Measurements from ENCODE around the gene ATR. TPM values are rescaled to one million over a fixed set of nuclear protein-coding genes. Genes with fewer than 3 reads are reported as not detected.
A peak's percentile ranks its signal among the peaks of the same experiment; 100 is the strongest.
"Not testable (repeated sequence)": the region's sequence is repeated elsewhere in the genome, so short reads cannot be mapped to it uniquely, and the experiment has no call there.

The ATR gene
- total RNA-seq, 1 donor, result 37.6 TPM

DNA sequence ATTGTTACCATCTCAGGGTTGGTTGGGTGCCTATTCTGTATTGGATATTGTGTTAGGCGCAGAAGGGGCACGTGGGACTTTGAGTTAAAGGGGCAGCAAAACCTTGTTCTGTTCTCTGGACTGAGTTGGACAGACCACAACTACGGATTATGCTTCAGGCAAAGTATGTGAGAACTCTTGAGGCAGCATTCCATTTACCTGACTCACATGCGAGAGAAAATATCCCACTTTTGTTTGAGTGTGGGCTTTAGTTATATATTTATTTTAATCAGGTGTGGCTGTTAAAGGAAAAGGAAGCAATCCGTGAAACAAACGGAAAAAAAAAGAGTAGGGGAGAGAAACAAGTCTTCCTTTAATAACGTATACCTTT is 17.0 kb upstream of the ATR start:
- peak overlapping the region; percentile 89 for H3K4me3 ChIP-seq (ENCODE audit: low read depth, low read length)
- peak; percentile 77 for DNase-seq (ENCODE audit: low read depth)
- TF ChIP-seq, protein P1, sequence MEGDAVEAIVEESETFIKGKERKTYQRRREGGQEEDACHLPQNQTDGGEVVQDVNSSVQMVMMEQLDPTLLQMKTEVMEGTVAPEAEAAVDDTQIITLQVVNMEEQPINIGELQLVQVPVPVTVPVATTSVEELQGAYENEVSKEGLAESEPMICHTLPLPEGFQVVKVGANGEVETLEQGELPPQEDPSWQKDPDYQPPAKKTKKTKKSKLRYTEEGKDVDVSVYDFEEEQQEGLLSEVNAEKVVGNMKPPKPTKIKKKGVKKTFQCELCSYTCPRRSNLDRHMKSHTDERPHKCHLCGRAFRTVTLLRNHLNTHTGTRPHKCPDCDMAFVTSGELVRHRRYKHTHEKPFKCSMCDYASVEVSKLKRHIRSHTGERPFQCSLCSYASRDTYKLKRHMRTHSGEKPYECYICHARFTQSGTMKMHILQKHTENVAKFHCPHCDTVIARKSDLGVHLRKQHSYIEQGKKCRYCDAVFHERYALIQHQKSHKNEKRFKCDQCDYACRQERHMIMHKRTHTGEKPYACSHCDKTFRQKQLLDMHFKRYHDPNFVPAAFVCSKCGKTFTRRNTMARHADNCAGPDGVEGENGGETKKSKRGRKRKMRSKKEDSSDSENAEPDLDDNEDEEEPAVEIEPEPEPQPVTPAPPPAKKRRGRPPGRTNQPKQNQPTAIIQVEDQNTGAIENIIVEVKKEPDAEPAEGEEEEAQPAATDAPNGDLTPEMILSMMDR (IDR thresholded peaks at IDR 0.05; ENCODE audit: insufficient read depth, low read length), result no peak

DNA sequence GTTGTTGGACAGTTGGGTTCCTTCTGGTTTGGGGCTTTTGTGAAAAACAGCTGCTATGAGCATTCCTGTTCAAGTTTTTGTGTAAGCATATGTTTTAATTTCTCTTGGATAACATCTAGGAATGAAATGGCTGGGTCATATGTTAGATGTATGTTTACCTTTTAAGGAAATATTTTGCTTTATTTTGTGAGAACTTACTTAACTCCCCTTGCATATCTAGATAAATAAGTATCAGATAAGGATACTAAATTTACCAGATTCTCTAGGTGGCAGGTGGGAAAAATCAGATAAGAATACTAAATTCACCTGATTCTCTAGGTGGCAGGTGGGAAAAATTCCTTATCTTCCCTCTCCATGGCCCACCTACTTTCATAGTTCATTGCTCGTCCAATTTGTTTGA is 16.6 kb upstream of the ATR start:
- TF ChIP-seq, protein P1 (IDR thresholded peaks at IDR 0.05; ENCODE audit: insufficient read depth, low read length), result no peak
- DNase-seq (ENCODE audit: low read depth), result no peak

DNA sequence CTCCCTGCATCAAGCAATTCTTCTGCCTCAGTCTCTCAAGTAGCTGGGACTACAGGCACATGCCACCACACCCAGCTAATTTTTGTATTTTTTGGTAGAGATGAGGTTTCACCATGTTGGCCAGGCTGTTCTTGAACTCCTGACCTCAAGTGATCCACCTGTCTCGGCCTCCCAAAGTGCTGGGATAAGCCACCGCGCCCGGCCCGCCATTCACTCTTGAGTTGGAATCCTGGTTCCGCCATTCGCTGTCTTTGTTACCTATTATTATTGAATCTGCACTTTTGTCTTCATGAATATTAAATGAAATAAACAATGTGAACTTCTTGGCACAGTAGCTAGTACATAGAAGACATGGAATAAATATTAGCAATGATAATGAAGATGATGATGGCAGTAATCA is 13.7 kb upstream of the ATR start:
- DNase-seq (ENCODE audit: low read depth); H3K4me3 ChIP-seq (ENCODE audit: low read depth, low read length): not testable (repeated sequence)

More for the DNA sequence above, 16.6 kb upstream of the ATR start:
- H3K4me3 ChIP-seq (ENCODE audit: low read depth, low read length), result no peak overlapping the region

DNA sequence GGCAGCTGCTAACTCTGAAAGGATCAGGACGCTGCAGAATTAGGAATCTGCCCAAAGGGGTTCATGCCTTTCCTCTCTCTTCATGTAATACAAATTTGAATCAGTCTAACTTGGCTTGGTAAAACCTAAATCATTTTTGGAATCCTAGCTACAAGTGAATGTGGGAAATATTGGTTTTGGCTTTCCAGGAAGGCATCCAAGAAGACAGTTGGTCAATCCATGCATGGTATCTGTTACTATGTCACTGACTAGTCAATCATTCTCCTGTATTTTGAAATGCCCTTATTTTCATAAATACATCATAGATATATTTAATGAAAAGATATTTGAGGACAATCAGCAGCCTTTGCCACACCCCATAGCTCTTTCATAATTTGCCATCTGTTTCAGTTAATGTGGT is 10.2 kb upstream of the ATR start:
- no peak overlapping the region for H3K4me3 ChIP-seq (ENCODE audit: low read depth, low read length)
- TF ChIP-seq, protein P1 (IDR thresholded peaks at IDR 0.05; ENCODE audit: insufficient read depth, low read length), result no peak
- no peak for DNase-seq (ENCODE audit: low read depth)

DNA sequence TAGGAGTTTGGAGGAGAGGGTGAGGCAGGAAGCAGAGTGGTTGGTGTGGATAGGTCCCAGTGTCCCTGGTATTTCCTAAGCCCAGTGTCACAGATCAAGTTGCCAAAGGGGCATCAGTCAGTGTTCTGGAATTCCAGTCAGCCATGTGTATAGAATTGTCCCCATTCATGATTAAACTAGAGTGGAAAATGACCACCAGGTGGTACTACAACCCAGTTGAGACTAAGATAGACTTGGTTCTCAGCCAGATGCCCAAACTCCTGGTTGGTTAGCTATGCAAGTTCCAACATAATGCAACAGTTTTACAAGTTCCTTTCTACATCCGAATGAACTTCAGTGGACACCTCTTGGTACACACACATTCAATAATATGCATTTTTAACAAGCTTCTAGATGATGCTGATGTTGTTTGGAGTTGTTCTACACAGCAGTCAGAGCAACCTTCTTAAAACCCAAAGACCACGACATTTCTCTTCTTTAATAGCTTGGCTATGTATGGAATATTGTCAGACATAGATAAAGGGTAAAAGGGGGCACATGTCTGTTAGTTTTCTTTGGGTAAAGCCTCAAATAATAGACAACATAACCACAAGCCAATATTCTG is 8.4 kb upstream of the ATR start:
- peak; percentile 88 for DNase-seq (ENCODE audit: low read depth)
- TF ChIP-seq, protein P1 (IDR thresholded peaks at IDR 0.05; ENCODE audit: insufficient read depth, low read length), result peak; percentile 58
- H3K4me3 ChIP-seq (ENCODE audit: low read depth, low read length), result no peak overlapping the region

DNA sequence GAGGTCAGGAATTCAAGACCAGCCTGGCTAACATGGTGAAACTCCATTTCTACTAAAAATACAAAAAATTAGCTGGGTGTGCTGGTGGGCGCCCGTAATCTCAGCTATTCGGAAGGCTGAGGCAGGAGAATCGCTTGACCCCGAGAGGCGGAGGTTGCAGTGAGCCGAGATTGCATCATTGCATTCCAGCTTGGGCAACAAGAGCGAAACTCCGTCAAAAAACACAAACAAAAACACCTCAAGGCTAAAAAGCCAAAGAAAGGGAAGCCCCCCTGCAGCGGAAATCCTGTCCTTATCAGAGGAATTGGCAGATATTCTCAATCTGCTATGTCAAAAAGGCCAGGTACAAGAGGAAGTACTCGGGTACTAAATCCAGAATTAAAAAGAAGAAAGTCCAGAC is 2.5 kb upstream of the ATR start:
- not testable (repeated sequence) for H3K4me3 ChIP-seq (ENCODE audit: low read depth, low read length); DNase-seq (ENCODE audit: low read depth)

DNA sequence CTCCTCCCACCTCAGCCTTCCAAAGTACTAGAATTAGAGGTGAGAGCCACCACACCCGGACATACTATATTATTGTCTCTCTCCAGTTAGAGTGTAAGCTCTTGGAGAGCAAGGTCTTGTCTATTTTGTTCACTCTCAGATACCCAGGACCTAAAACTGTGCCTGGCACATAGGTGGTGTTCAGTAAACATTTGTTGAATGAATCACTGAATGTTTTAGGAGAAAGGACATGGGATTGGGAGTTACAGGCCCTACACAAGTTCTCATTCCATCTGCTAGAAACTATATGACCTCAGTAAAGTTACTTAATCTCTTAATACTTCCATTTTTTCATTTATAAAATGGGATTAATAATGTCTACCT is 1.5 kb upstream of the ATR start:
- DNase-seq (ENCODE audit: low read depth), result no peak
- no peak overlapping the region for H3K4me3 ChIP-seq (ENCODE audit: low read depth, low read length)
- TF ChIP-seq, protein P1 (IDR thresholded peaks at IDR 0.05; ENCODE audit: insufficient read depth, low read length), result no peak

DNA sequence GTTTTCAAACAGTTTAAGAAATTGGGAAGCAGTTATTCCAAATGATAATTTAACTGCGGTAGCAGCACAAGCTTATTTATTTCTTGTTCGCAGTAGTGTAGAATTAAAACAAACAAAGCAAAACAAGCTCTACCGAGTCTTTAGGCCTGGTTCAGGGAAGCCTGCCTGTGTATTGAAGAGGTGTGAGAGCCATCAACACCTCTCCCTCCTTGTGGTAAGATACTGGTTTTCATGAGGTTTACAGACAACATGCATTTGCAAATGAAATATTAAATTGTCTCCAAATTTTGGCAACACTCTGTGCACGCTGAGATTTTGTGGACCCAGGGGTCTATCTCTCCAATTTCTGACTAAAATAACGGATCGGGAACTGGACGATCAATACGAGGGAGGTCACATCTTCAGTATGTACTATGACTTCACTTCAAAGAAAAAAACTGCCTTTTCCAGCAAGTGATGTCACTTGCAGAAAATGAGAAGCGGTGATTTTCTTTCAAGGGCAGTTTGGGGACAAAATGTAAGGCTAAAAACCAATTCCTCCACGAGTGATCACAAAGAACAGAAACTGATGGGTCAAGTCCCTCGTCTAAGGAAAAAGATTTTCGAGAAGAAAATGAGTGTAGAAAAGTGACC is 721 bp downstream of the ATR start:
- TF ChIP-seq, protein P1 (IDR thresholded peaks at IDR 0.05; ENCODE audit: insufficient read depth, low read length), result no peak
- no peak for DNase-seq (ENCODE audit: low read depth)
- peak overlapping the region; percentile 100 for H3K4me3 ChIP-seq (ENCODE audit: low read depth, low read length)
